HFFc6 (cell line): Measurements from ENCODE around the gene NDUFS8. TPM values are rescaled to one million over a fixed set of nuclear protein-coding genes. Genes with fewer than 3 reads are reported as not detected.

ENCODE experiments used
- DNase-seq: peaks from one replicate; pipeline ENCODE4 v3.0.0-alpha.2; 2018
- H3K27ac Mint-ChIP-seq: 2 replicates; pipeline ENCODE4 v1.8.0; 2020; ENCODE audit warnings: mild to moderate bottlenecking, mixed read lengths
- H3K27me3 Mint-ChIP-seq: 2 replicates; pipeline ENCODE4 v1.8.0; 2021; ENCODE audit warnings: mild to moderate bottlenecking, moderate library complexity, mixed read lengths; ENCODE audit not compliant: insufficient read depth
- H3K36me3 Mint-ChIP-seq: 2 replicates; pipeline ENCODE4 v1.8.0; 2021; ENCODE audit warnings: low read depth, mixed read lengths
- H3K4me1 Mint-ChIP-seq: 2 replicates; pipeline ENCODE4 v1.8.0; 2020; ENCODE audit warnings: low read depth, mixed read lengths
- H3K4me3 Mint-ChIP-seq: 2 replicates; pipeline ENCODE4 v1.8.0; 2020; ENCODE audit warnings: mild to moderate bottlenecking, moderate library complexity, mixed read lengths
- H3K9me3 Mint-ChIP-seq: 2 replicates; pipeline ENCODE4 v1.8.0; 2020; ENCODE audit warnings: mild to moderate bottlenecking, mixed read lengths
- CTCF ChIP-seq: fragments of 200-600 bp; sonication (generic); IDR thresholded peaks from 2 replicates; pipeline ENCODE4 v1.5.0; 2021; ENCODE audit warnings: antibody characterized with exemption, mild to moderate bottlenecking
- total RNA-seq, 6 experiments: library from RNA; stranded (reverse); fragmentation: NEBNext Ultra II Directional; extraction: Animal tissue kit (Norgen Biotek cat#: 25700); gene quantifications; 2 replicates in 1 of 6; 3 replicates in 5 of 6; pipeline ENCODE4 v1.2.3, GENCODE V29; 2021

The NDUFS8 gene
- total RNA-seq, 6 experiments from 2014 or later = 221 to 236 (median 223) TPM

DNA sequence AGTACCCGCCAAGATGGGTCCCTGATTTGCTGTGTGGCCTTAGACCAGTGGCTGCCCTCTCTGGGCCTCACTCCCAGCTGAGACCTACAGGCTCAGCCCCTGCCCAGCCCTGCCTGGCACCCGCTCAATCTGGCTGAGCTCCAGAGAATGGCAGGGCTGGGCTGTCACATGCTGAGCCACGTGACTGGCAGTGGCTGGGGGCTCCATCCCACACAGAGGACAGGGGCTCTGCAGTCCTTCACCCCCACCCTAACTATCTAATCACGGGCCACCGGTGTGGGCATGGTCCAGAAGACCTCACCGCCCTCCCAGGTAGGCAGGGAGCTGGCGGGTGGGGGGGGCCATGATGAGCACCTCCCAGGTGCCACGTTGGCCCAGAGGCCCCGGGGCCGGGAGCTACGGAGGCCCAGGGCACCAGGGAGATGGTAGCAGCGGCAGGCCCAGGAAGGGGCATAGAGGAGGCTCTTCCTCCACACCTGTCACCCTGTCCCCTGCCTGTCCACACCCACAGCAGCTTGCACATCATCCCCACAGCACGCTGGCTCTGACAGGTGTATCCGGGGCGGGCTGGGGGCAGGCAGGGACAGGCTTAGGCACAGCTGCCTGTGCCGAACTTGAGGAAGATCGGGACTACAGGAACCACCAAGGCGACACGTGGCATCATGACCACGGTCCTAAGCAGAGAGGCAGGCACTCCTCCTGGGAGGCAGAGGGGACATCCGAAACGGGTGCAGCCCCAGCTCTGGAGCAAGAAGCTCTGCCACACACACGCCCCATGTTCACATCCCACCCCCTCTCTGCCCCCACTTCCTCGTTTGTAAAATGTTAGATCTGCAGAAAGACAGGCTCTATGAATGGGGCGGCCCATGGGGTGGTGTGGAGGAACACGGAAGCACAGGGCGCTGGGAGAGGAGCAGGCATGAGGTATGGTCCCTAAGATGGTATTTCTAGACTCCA, 21.8 kb upstream of the NDUFS8 start:
- no peak for DNase-seq
- H3K27me3 Mint-ChIP-seq = peaks cover 5% of the 10 kb centered on the region
- H3K36me3 Mint-ChIP-seq = peaks cover 5% of the 10 kb centered on the region
- H3K27ac Mint-ChIP-seq = peak overlapping the region; percentile 97
- no peak for TF ChIP-seq CTCF
- peaks cover 60% of the 10 kb centered on the region for H3K4me1 Mint-ChIP-seq
- H3K4me3 Mint-ChIP-seq = no peak overlapping the region
- H3K9me3 Mint-ChIP-seq = no peaks in the 10 kb centered on the region

DNA sequence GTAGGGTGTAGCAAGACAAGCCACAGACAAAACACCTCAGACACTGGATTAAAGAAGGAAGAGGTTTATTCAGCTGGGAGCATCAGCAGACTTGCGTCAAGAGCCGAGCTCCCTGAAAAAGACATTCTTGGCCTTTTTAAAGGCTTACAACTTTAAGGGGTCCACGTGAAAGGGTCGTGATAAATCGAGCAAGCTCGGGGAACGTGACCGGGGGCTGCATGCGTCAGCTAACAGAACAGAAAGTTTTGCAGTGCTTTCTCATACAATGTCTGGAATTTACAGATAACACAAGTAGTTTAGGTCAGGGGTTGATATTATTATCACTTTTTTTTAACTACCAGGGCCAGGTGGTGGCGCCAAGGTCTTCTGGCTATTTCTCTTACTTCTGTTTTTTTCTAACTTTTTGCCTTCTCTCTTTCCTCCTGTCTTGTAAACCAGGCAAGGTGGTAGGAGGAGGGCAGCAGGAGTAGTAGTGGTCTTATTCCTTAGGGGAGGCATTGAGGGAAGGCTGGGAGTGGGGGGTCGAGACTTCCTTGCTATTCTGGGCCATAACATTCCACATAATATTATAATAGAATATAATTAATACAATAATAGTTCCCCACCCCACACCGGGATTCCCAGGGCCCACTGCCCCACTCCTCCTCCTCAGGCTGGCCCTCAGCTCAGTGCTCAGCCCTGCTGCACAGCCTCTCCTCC, 20.9 kb upstream of the NDUFS8 start:
- H3K36me3 Mint-ChIP-seq = peaks cover 5% of the 10 kb centered on the region
- TF ChIP-seq CTCF = peak; percentile 63
- peak overlapping the region; percentile 97 for H3K27ac Mint-ChIP-seq
- H3K4me3 Mint-ChIP-seq = peak overlapping the region; percentile 91
- H3K27me3 Mint-ChIP-seq = peaks cover 5% of the 10 kb centered on the region
- peaks cover 63% of the 10 kb centered on the region for H3K4me1 Mint-ChIP-seq
- DNase-seq = peak; percentile 55
- H3K9me3 Mint-ChIP-seq = no peaks in the 10 kb centered on the region

- H3K4me3 Mint-ChIP-seq = peak within 1 kb of the TSS; percentile 91
- H3K27me3 Mint-ChIP-seq = peaks cover 5% of the 10 kb centered on the region
- peak; percentile 85 for DNase-seq
- H3K4me1 Mint-ChIP-seq = peaks cover 63% of the 10 kb centered on the region
- TF ChIP-seq CTCF = peak; percentile 36; the same call in 1 of the 2 replicates
- H3K9me3 Mint-ChIP-seq = no peaks in the 10 kb centered on the region
- H3K27ac Mint-ChIP-seq = peak within 1 kb of the TSS; percentile 97
- peaks cover 5% of the 10 kb centered on the region for H3K36me3 Mint-ChIP-seq
These were observed 20.1 kb upstream of the NDUFS8 start, which contains the start of gene ALDH3B1 for GRCh38 chr11:68010090-68011041. ALDH3B1 (plus strand) TSS chr11:68010327; CDS start chr11:68015298, 4,971 bp downstream.

DNA sequence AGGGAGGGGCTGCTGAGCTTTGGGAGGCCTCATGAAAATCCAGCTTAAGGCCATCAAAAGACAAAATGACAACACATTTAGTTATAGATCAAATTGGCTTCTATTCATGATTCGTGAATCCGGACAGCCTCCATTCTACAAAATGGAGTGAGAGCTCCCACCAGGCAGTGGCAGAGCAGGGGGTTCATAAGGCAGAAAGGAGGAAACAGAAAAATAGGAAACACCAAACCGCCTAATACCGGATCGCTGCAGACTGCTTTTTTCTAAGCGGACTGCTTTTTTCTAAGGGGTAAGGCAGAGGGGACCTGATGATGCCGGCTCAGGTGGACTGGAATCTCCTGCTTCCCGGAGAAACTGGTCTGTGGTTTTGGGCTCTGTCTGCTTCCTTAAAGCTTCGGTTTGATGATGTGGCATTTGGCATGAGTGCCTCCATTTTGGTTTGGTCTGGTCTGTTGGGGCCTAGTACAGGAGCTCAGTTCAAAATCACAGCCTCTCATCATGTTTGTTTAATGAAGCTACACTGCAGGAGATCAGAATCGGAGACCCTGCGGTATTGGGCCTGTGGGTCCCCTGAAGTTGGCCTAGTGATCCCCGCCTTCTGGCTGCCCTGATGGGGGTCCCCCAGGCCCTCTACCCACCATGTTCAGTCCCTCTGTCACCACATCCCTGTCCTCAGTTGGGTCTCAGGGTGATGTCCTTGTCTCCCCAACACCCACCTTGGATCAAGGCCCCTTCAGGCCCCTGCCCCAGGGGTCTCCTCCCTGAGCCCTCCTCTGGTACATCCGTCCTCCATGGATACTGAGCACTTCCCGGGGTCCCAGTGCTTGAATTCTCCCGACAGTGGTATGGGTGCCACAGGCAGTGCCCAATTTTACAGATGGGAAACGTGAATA, 19.2 kb upstream of the NDUFS8 start:
- peaks cover 5% of the 10 kb centered on the region for H3K27me3 Mint-ChIP-seq
- peak overlapping the region; percentile 97 for H3K27ac Mint-ChIP-seq
- H3K9me3 Mint-ChIP-seq = no peaks in the 10 kb centered on the region
- no peak for TF ChIP-seq CTCF
- no peak for DNase-seq
- peaks cover 5% of the 10 kb centered on the region for H3K36me3 Mint-ChIP-seq
- H3K4me1 Mint-ChIP-seq = peaks cover 64% of the 10 kb centered on the region
- peak overlapping the region; percentile 91 for H3K4me3 Mint-ChIP-seq
